GM18868 (cell line): ENCODE measurements around the gene TEKT5.
"Not testable (repeated sequence)": the region's sequence is repeated elsewhere in the genome, so short reads cannot be mapped to it uniquely, and the experiment has no call there.

Experiments used
- ATAC-seq: cut with Tn5 transposase; IDR thresholded peaks from one replicate; pipeline ENCODE4 v1.9.1; 2021; ENCODE audit warnings: mild to moderate bottlenecking, moderate library complexity; ENCODE audit not compliant: unreplicated experiment

Gene TEKT5

GRCh38 chr16:10694830-10695229 lies at the start of gene TEKT5:
TEKT5 (minus strand) TSS chr16:10694930; CDS start chr16:10694873, 57 bp downstream.
- ATAC-seq: no peak

GRCh38 chr16:10743610-10744369 lies 49.1 kb upstream of the TEKT5 start, which contains the start of gene NUBP1:
NUBP1 (plus strand) TSS chr16:10743842; CDS start chr16:10743864, 22 bp downstream.
- peak; percentile 89 for ATAC-seq

GRCh38 chr16:10743227-10743609 lies 48.5 kb upstream of the TEKT5 start:
- no peak for ATAC-seq

- ATAC-seq: no peak
These were observed 47.1 kb upstream of the TEKT5 start for GRCh38 chr16:10741844-10742243.

- ATAC-seq: not testable (repeated sequence)
These were observed 46.5 kb upstream of the TEKT5 start for GRCh38 chr16:10741249-10741648.

GRCh38 chr16:10740845-10741208 lies 46.1 kb upstream of the TEKT5 start:
- ATAC-seq: no peak

- ATAC-seq: no peak
These were observed 45.5 kb upstream of the TEKT5 start for GRCh38 chr16:10740000-10740844.

- ATAC-seq: peak; percentile 69
These were observed 43.7 kb upstream of the TEKT5 start for GRCh38 chr16:10738231-10739077.

- no peak for ATAC-seq
These were observed 42.4 kb upstream of the TEKT5 start for GRCh38 chr16:10737068-10737625.

GRCh38 chr16:10731790-10732189 lies 37.1 kb upstream of the TEKT5 start:
- no peak for ATAC-seq

- ATAC-seq: no peak
These were observed 34.6 kb upstream of the TEKT5 start for GRCh38 chr16:10729104-10730048.

GRCh38 chr16:10728003-10728887 lies 33.5 kb upstream of the TEKT5 start:
- ATAC-seq: no peak

GRCh38 chr16:10708969-10709368 lies 14.2 kb upstream of the TEKT5 start:
- no peak for ATAC-seq

- no peak for ATAC-seq
These were observed 5.0 kb upstream of the TEKT5 start for GRCh38 chr16:10699756-10700155.

- ATAC-seq: no peak
These were observed 424 bp downstream of the TEKT5 start for GRCh38 chr16:10694306-10694705.

- ATAC-seq: no peak
These were observed 841 bp downstream of the TEKT5 start for GRCh38 chr16:10693889-10694288.

GRCh38 chr16:10692470-10692869 lies 2.3 kb downstream of the TEKT5 start:
- no peak for ATAC-seq

- ATAC-seq: no peak
These were observed 6.0 kb downstream of the TEKT5 start for GRCh38 chr16:10688726-10689125.

- ATAC-seq: no peak
These were observed 6.4 kb downstream of the TEKT5 start for GRCh38 chr16:10688291-10688690.
